Posterior vena cava (tissue), 2 donors: ENCODE results near the gene DGKK. TPM values are rescaled to one million over a fixed set of nuclear protein-coding genes. Genes with fewer than 3 reads are reported as not detected.
"Not testable (repeated sequence)": the region's sequence is repeated elsewhere in the genome, so short reads cannot be mapped to it uniquely, and the experiment has no call there.

Source experiments
- DNase-seq: peaks from one replicate; pipeline ENCODE4 v3.0.0-alpha.2; 2020; ENCODE audit warnings: low spot score
- intact Hi-C, 2 donors: fragments of 100-400 bp; cut with DNase I; formaldehyde crosslinking; loops; one replicate each; pipeline versions ENCODE4 v1.14.1 to v1.14.2; 2022 to 2023
- total RNA-seq, 2 donors: library from RNA; stranded (reverse); fragmentation: NEBNext Ultra II Directional; extraction: Animal tissue kit (Norgen Biotek cat#: 25700); gene quantifications; one replicate each; pipeline ENCODE4 v1.2.1, GENCODE V29; 2021
- donor health status: DM: yes; HTN: yes; CAD: no.
- donor health status: DM: yes; HTN: yes; CAD: no.

The DGKK gene
- total RNA-seq, 2 donors from 2014 or later, result not detected

DNA sequence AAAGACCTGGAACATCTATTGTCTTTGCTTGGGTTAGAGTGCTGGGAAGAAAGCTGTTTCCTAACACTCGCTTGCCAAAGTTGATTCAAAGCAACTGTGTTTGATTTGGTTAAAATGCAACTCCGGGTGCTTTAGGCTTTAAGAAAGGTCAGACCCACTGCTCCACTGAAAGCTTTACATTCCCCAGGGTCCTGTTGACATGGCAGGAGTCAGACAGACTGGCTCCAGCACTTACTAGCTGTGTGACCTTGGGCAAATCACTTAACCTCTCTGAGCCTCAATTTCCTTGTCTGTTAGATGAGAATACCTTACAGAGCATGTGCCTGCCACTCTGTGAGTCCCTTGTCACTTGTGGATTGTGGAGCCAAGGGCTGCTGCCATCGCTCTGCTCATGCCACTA, 39.0 kb downstream of the DGKK start:
- intact Hi-C loops, result no loop called here
- DNase-seq, result no peak

- intact Hi-C loops, result no loop called here
- DNase-seq, result no peak
These were observed 39.6 kb downstream of the DGKK start for GRCh38 chrX:50430917-50431575.

GRCh38 chrX:50428174-50428573, 42.5 kb downstream of the DGKK start:
- no peak for DNase-seq
- intact Hi-C loops, result no loop called here

DNA sequence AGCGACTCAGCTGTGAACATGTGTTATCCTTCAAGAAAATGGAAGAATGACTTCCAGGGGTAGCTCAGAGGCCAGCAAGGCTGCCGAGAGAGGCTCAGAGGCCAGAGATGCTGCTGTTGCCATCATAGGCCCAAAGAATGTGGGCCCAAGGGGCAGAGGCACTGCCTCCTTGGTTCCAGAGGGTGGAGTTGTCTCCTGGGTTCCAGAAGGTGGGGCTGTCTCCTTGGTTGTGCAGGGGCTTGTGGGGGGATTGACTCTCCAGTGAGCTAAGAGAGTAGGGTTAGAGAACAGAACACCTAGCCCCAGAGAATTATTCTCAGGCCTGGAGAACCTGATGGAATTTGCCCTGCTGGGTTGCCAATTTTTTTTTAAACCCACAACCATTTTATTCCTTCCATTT, 62.6 kb downstream of the DGKK start:
- DNase-seq, result no peak
- intact Hi-C loops, result no loop called here

DNA sequence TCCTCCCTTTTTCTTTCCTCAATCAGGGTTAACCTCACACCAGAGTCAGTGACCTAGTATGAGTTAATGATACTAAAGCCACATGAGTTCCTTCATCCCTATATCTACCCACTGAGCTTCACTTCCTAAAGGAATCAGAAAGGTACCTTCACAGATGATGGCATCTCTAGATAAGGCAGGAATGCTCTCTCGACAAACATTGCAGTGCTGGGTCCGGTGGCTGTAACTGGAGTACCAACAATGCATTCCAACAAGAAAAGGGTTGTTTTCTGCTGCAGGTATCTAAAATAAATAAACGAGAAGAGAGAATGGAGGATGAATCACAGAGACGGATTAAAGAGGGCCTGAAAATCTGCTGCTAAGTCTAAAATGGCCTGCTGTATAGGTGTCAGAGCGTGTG, 66.7 kb downstream of the DGKK start:
- no peak for DNase-seq
- intact Hi-C loops, result no loop called here

GRCh38 chrX:50402886-50403285, 67.7 kb downstream of the DGKK start:
- DNase-seq, result no peak
- intact Hi-C loops, result no loop called here

- intact Hi-C loops, result no loop called here
These were observed 76.7 kb downstream of the DGKK start for GRCh38 chrX:50393902-50394301.

DNA sequence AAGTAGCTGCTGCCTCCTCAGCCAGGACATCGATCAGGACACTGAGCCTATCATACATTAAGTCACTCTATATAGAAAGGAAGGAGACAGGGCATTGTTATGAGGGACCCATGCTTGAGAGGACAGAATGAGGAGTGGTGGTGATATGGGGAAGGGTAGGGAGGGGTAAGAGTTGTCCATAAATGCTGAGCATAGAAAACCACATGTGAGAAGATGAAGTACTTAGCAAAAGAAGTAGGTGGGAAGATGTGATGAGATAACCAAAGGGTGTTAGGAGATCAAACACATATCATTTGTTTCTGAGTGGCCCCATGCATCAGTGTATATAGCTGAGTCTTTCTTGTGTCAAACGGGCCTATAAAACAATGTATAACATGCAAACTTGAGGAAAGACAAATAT, 84.1 kb downstream of the DGKK start:
- intact Hi-C loops, result loop anchor here in 1 of 2 donors (5.0 kb wide), 1 partner anchor 1026 kb away; no protein-coding TSS in a partner anchor
- no peak for DNase-seq

More at GRCh38 chrX:50393902-50394301, 76.7 kb downstream of the DGKK start:
- no peak for DNase-seq

- DNase-seq, result no peak
- intact Hi-C loops, result no loop called here
These were observed 88.8 kb downstream of the DGKK start for GRCh38 chrX:50381729-50382415.

- intact Hi-C loops, result no loop called here
- DNase-seq, result no peak
These were observed 95.0 kb downstream of the DGKK start for GRCh38 chrX:50375481-50376267.

DNA sequence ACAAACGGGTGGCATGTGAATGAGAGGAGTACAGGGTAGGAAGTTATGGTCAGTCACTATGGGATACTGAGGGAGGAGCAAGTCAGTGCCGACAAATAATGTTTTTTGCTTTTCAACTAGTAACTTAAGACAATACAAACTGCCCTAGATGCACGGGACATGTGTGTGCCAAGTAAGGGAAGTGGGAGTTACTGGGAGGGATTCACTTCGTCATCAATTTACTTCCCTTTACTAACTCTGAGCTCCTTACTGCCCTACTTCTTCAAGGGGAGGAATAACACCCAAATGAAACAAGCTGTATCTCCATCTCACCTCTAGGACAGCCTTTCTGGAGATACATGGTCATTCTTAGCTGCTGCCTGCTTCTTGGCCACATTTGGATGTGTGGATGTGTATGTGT, 97.7 kb downstream of the DGKK start:
- intact Hi-C loops, result no loop called here
- no peak for DNase-seq

DNA sequence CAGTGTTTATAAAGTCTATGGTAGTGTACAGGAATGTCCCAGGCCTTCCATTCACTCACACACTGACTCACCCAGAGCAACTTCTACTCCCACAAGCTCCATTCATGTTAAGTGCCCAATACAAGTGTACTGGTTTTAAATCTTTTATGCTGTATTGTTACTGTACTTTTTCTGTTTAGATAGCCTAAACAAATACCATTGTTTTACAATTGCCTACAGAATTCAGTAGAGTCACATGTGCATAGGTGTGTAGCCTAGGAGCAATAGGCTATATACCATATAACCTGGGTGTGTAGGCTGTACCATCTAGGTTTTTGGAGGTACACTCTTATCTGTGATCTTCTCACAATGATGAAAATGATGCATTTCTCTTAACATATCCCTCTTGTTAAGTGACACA, 126.7 kb downstream of the DGKK start:
- DNase-seq, result no peak
- intact Hi-C loops, result no loop called here

DNA sequence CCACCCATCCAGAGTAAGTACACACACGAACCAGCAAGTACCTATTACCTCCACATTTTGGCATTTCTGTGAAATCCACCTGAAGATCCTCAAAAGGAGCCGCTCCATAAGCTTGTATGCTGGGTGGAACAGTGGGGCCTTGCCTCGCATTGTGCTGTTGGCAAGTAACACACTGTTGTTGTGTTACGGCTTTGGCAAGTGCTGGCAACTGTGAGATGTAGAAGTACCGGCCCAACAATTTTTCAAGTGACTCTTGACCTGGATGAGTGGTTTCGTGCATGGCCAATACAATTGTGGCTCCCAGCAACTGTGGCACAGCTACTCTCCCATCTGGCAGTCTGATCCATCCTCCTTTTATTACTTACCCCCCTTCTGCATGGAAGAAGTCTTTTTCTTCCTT, 137.3 kb downstream of the DGKK start:
- intact Hi-C loops, result no loop called here
- DNase-seq, result no peak

- intact Hi-C loops, DNase-seq: not testable (repeated sequence)
These were observed 138.0 kb downstream of the DGKK start for GRCh38 chrX:50332668-50333067.

GRCh38 chrX:50327235-50327634, 143.4 kb downstream of the DGKK start:
- intact Hi-C loops, result no loop called here
- no peak for DNase-seq
